ENCODE data around the gene RFC4.
"Not testable (repeated sequence)": the region's sequence is repeated elsewhere in the genome, so short reads cannot be mapped to it uniquely, and the experiment has no call there.

Gene RFC4

DNA sequence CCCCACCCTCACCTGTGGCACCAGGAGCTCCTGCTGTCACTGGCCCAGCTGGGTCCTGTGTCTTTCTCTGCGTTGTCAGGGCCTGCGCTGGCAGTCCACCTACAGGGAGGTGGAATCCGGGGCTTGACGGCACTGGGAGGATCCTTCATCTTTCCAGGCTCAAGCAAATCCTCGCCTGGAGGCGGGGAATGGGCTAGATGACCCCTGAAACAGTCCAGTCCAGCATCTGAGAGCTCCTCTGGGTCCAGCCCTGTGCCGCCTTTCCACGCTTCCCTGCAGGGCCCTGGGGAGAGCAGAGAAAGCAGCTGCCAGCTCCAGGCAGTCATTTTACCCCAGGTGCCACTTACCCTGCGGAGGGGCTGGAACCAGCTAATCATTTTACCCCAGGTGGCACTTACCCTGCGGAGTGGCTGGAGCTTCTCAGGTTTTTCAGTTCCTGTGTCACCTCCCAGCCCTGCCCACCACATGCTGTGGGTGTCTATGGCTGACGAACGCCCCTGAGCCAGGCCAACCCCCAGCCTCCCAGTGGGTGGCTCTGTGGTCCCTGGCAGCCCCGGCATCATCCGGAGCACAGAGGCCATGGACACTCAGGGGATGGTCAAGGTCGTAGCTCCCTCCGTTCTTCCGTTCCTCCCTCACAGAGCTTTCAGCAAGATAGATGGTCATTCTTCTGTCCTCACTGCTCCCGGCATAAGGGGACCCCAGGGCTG, 18.3 kb upstream of the RFC4 start:
- DNase-seq, result no peak

DNA sequence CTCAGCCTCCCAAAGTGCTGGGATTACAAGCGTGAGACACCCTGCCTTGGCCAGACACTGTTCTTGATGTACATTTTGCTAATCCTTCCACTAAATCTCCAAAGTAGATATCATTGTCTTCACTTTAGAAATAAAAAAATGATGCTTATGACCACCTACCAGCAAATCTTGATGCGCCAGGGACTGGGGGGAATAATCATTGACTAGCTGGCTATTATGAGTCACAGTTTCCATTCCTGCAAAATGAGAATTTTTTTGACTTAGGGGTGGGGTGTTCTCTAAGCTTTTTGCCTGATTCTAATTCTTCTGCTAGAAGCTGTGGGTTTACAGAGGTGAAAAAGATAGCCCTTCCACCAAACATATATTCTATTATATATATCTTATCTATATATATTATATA, 17.1 kb upstream of the RFC4 start:
- peak; percentile 33 for DNase-seq

DNA sequence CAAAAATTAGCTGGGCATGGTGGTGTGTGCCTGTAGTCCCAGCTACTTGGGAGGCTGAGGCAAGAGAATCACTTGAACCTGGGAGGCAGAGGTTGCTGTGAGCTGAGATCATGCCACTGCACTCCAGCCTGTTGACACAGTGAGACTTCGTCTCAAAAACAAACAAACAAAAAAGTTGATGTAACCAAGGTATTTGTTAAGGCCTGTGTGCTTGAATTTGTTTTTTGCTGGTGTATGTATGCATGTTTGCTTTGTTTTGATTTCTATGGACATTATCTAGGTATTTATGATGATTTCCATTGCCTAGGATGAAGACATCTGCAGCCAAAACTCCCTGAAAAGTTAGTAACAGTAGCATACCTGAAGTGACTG, 16.1 kb upstream of the RFC4 start:
- DNase-seq, result not testable (repeated sequence)

DNA sequence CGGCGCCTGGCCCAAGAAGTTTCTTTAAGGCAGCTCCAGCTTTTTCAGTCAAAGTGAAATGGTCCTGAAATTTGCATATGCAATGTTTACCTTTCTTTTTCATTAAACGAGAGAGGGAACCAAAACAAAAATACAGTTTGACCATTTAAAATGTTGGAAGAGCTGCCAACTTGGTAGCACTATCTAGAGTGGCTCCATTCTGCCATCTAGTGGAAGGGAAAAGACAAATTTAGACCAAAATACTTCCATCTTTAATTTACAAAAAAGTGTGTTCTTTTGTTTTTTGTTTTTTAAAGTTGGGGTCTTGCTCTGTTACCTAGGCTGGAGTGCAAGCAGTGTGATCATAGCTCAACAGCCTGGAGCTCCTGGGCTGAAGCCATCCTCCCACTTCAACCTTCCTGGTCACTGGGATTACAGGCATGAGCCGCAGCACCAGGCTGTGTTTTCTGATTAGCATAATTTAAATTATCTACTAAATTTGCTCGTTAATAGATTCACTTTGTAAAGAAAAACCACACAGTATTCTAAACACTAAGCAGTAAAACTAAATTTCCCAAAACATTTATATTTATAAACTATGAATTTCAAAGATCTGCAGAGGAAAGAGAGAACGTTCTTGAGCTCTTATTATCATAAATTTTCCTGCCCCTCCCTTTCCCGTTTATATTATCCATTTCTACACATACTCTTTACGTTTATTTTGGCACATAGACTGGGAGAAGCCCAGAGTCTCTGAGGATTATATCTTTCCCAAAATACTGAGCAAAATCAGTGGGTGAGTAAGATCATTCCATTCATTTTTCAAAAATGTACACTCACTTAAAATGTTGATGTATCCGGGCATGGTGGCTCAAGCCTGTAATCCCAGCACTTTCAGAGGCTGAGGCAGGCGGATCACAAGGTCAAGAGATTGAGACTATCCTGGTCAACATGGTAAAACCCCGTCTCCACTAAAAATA, 15.4 kb upstream of the RFC4 start:
- peak; percentile 63 for DNase-seq

DNA sequence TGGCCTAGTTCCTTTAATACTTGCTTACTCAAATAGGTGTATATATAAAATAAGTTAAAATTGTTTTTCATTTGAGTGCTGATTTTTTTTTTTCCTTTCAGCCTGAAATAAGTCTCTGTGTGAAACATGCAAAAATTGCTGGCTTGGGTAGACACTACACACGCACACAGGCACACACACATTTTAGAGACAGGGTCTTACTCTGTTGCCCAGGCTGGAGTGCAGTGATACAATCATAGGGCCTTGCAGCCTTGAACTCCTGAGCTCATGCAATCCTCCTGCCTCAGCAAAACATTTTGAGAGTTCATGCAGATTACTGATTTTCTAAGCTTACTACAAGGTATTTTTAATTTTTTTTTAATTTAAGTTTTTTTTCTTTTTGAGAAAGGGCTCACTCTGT, 12.7 kb upstream of the RFC4 start:
- no peak for DNase-seq

DNA sequence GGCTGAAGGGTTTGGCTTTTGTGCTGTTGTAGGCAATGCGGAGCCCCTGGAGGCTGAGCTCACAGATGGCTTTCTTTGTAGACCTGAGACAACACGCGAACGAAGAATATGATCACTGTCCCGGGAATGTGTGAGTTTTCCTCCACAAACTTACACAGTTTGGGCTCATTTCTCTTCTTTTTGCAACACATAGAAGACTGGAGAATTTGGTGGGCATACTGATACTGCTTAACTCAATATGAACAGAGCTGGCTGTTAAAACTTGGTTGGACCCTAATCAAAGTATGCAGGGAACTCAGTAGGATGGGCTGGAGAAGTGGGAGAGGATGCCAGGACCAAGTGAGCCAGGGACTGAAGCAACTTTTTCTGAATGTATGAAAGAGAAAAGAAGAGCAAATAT, 12.2 kb upstream of the RFC4 start:
- no peak for DNase-seq

DNA sequence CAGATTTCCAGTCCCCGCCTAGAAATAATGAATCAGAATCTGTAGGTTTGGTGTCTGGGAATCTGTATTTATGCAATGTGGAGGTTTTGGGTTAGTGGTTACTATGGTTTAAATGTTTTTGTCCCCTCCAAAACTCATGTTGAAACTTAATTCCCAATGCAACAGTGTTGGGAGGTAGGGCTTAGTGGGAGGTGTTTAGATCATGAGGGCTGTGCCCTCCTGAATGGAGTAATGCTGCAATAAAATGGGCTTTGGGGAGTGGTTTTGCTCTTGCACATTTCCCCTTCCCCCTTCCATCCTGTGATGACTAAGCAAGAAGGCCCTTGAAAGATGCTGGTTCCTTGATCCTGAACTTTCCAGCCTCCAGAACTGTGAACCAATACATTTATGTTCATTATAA, 9.2 kb upstream of the RFC4 start:
- peak; percentile 33 for DNase-seq

DNA sequence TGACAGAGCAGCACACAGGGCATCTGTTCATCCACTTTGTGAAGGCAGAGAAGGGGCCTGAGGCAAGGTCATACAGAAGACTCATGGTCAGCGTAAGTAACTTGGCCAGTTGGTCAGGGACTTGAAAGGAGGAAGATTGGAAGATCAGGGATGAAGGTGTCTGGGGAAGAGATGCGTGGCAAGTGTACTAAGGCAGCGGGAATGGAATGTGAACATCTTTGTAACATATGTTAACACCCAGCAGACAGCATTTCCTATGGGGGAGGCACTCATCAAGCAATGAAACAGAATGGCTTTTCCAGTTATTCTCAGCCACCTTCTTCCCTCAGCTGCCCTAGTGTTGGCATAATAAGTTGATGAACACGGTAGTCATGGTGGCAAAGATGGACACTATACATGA, 7.8 kb upstream of the RFC4 start:
- DNase-seq, result no peak

DNA sequence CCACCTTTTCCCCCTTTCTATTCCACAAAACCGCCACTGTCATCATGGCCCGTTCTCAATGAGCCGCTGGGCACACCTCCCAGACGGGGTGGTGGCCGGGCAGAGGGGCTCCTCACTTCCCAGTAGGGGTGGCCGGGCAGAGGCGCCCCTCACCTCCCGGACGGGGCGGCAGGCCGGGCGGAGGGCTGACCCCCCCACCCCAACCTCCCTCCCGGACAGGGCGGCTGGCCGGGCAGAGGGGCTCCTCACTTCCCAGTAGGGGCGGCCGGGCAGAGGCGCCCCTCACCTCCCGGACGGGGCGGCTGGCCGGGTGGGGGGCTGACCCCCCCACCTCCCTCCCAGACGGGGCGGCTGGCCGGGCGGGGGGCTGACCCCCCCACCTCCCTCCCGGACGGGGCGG, 5.0 kb upstream of the RFC4 start:
- DNase-seq, result not testable (repeated sequence)

DNA sequence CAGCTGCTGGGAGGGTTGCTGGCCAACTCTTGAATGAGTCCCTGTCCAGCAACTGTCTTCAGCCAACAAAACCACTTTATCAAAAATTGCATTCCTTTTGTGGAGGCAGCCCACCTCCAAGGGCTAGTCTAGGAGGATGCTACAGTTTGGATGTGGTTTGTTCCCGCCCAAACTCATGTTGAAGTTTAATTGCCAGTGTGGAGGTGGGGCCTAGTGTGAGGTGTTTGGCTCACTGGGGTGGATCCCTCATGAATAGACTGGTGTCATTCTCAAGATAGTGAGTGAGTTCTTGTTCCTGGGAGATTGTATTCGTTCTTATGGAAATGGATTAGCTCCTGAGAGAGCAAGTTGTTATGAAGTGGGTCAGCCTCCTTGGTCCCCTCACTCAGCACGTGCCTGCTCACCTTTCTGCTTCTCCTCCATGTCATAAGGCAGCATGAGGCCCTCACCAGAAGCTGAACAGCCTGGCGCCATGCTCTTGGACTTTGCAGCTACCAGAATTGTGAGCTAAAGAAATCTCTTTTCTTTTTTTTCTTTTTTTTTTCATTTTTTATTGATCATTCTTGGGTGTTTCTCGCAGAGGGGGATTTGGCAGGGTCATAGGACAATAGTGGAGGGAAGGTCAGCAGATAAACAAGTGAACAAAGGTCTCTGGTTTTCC, 4.2 kb upstream of the RFC4 start:
- DNase-seq, result no peak

DNA sequence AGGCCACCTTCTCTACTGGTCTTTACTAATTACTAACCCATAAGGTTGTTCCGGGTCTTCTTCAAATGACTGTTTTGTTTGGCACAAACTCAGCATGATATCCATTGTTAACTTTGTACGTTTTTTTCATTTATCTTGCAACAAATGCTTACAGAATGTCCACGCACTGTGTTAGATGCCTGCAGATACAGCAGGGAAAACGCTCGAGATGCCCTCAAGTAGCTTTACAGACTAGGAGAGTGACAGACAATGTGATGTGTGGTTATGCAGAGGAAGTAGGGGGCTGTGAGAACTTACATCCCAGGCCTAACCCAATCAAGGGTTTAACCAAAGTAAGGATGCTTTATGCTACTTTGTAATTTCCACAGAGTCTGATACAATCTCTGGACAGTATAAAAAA, 949 bp upstream of the RFC4 start:
- DNase-seq, result peak; percentile 38

DNA sequence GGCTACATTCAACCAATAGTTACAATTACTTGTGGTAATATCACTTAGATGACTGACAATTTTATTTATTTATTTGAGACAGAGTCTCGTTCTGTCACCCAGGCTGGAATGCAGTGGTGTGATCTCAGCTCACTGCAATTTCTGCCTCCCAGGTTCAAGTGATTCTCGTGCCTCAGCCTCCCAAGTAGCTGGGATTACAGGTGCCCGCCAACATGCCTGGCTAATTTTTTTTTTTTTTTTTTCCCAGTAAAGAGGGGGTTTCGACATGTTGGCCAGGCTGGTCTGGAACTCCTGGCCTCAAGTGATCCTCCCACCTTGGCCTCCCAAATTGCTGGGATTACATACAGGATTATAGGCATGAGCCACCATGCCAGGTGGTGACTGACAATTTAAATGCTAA, 2.8 kb downstream of the RFC4 start:
- DNase-seq, result not testable (repeated sequence)

DNA sequence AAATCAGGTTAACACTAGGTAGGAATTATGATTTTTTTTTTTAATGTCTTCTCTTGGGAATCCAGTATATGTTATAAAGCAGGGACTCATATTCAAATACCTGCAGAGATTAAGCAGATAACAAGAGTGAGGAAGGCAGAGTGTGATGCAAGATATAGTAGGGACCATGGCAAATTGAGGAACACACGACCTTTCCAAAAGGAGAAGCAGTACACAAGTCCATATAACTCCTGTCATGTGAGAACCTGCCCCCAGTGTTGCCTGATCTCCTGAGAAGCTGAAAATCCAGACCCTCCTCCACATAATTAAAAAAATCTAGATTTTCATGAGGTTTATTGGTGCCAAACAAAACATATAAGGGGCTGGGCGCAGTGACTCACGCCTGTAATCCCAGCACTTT, 3.6 kb downstream of the RFC4 start:
- DNase-seq, result no peak

DNA sequence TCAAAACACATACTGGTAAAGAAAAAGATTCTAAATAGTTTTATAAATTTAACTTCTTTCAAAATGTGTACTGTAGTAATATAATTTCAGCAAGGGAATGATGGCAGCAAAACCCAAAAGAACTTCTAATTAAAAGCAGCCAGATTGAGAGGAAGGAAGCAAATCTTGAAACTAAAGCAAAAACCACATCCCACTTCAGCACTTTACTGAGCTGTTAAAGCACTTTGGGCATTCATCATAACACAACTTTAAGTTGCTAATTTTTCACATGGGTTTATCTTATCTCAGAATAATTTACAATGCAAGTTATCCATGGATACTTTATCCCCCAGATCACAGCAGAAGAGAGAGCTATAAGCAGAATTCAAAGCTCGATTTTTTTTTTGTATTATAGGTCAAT, 6.0 kb downstream of the RFC4 start:
- DNase-seq, result peak; percentile 36

DNA sequence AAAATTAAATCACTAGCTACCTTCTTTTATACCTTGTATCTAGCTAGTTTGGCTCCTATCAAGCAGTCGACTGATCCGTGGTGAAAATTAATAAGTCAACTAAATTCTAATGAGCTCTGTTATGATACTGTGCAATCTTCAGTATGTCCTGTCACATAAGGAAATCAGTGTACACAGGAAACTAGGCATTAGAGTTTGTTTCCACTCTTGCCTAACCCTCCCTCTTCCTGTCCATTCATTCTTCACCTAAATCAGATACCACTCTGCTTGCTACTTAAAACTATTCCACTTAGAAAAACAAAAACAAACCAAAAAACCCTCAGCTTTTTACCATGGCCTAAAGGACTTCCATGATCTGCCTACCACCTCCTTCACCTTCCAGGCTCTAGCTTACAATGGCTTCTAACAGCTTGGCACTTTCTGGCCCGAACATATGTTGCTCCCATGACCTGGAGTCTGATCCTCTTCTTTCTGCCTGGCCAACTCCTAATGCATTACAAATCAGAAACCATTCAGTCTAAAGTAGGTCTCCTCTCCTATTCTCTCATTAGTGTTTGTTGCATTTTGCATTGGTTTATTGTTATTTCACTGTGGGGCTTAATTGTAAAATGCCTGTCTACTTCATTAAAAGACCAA, 7.9 kb downstream of the RFC4 start:
- DNase-seq, result peak; percentile 40

DNA sequence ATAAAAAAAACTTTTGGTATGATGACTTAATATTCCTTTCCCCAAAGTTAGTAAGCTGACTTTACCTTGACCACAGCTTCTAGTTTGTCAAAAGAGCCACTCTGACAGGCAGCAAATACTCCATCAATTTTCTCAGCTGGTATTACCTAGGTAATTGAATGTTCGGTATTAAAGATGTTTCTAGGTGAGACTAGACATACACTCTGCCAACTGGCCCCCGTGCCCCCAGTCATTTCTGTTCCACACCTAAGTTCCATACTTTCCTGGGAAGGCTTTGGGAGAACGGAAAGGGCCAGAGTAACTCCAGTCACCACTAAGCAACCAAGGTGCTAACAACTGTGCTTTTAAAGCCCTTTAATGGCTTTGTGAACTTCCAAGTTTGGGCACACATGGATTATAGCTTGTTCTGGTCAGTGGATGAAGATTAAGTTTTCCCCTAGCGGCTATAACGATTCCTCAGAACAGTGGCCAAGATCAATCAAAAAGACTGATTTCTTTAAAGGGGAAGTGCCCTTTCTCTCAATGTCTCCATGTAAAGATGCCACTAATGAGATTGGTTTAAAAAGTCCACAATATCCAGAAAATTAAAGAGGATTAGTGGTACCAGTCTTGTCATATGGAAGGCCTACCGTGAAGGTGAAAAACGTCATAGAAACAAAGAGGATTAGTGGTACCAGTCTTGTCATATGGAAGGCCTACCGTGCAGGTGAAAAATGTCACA, 15.9 kb downstream of the RFC4 start:
- peak; percentile 59 for DNase-seq

DNA sequence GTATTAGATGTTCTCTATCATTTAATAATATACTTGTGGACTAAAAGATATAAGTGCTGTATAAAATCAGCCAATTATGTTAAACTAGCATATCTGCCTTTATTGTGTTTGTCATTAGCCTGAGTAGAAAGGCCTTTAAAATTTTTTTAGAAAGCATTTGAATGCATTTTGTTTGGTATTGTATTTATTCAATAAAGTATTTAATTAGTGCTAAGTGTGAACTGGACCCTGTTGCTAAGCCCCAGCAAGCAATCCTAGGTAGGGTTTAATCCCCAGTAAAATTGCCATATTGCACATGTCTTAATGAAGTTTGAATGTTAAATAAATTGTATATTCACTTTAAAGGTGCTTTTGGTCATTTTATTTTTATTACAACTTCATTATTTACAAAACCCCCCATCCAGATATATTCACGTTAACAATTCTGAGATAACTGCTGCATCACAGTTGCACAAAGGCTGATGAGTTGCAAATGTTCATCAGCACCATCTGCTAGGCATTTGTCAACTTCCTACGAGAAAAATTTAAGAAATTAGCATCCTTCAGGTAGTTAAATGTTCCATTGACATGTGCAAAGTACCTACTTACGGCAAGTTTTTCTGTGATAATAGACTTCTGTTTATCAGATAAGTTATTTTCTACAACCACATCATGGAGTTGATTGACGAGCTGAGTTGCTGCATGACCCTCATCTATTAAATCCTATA, 16.6 kb downstream of the RFC4 start:
- DNase-seq, result peak; percentile 44

DNA sequence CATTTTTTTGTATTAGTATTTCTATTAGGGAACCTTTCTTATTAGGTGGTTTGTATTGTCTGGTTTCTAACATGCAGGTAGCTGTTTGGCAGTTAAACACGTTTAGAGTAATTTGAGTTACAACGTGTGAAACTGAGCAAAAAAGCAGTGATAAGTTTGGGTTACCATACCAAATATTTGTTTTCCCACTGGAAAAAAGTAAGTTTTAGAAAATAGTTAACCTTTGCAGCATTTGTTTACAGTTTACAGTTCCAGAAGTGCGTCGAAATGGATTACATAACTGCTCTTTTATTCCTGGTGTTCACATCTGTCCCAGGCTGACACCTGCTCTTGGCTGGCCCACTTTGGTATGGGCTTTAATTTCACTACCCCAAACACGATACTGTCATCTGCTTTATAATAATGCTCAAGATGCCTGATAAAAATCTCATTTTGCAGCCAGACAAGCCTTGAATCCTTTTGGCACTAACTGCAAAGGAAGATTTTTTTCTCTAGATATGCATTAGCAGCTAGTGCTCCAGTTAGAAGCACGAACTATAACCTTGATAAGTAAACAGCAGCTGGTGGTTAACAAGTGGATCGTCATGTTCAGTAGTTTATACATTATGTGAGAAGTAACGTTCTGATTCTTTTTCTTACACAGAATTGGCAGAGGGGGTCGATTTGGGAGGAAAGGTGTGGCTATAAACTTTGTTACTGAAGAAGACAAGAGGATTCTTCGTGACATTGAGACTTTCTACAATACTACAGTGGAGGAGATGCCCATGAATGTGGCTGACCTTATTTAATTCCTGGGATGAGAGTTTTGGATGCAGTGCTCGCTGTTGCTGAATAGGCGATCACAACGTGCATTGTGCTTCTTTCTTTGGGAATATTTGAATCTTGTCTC, 17.6 kb downstream of the RFC4 start:
- DNase-seq, result peak; percentile 32

DNA sequence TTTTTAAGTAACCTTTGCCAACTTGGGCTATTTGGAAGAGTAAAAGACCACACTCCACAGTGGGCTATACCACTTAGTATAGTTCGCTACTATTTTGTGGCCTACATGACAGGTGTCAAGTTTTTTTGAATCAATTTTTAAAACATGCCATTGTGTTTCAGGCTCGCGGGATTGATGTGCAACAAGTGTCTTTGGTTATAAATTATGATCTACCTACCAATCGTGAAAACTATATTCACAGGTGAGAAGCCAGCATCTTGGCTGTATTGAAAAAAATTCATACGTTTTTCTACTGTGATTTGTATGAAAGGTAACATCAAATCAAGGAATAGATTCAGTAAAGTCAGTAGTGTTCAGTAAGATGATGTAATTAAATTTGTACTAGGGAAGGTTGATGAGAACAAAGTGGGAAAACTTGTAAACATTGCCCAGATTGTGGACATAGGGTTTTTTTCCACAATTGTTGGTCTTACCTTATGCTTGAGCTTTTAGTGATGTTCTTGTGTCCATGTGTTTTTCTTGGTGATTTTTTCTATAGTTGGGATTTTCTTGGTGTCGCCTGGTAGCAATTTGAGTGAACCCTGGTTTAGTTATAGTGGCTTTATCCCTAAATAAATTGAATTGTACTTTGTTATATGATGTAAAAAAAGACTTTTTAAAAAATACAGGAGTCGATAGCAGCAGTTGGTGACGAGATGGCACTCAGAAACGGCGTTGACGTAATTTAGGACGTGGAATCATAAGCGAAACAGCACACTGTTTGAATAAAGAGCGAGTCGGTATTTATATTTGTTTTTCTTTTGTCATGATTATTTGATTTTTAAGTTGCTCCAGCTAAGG, 18.4 kb downstream of the RFC4 start:
- peak; percentile 23 for DNase-seq

DNA sequence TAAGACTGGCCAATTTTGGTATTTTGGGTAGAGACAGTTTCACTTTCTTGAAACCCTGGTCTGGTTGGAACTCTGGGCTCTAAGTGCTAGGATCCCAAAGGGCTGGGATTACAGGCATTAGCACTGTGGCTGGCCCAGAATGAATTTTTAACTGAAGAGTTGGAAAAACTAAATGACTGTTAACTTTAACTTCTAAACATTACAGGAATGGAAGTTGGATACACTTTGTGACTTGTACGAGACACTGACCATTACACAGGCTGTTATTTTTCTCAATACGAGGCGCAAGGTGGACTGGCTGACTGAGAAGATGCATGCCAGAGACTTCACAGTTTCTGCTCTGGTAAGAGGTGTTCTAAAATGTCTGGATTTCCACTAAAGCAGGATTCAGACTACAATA, 19.4 kb downstream of the RFC4 start:
- peak; percentile 34 for DNase-seq

All from activated CD4-positive, alpha-beta T cell treated with anti-CD3 and anti-CD28 coated beads, Interleukin-2, Interleukin-6, amounts not matched to agents 100 ng/mL and 50 ng/mL, durations not matched to agents 16 hours and 8 hours (primary cell).